Measurements from ENCODE around the gene PPP1R1B. TPM values are rescaled to one million over a fixed set of nuclear protein-coding genes. Genes with fewer than 3 reads are reported as not detected.

The PPP1R1B gene
- total and polyA plus RNA-seq, 9 of the 15 experiments (the other 6 are each of a cell fraction or from before 2014, with no cell fraction given), result 0.07 to 0.18 (median 0.10) TPM; not detected in 4

DNA sequence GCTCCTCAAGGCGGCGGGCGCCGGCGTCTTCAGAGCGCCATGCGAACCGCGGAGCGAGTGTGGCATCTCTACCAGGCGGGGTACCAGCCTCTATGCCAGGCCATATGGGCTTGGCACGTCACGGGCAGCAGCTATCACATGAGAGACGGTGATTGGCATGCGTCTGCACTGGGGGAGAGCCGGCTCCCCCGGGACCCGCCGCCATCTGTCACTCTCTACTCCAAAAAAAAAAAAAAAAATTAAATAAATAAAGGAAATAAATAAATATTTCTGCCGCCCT lies 19.0 kb upstream of the PPP1R1B start, which contains the start of gene NEUROD2:
NEUROD2 (minus strand) TSS at position 70 of the 280 bp plus-strand sequence. CDS start 1,321 bp downstream, outside the sequence.
- H3K4me3 ChIP-seq, result no peak within 1 kb of the TSS
- intact Hi-C loops (cut with micrococcal nuclease), result no loop called here
- peaks cover 23 to 38% of the 10 kb centered on the region in 2 experiments for H3K27me3 ChIP-seq (ENCODE audit: control insufficient read depth in 2 of 2, insufficient read depth in 2 of 2, low read length in 2 of 2)
- no peak for TF ChIP-seq SMARCA5 (IDR thresholded peaks at IDR 0.05)
- no peak for TF ChIP-seq ZNF436 (CRISPR knock-in tag; IDR thresholded peaks at IDR 0.05)
- no peak for TF ChIP-seq SREBF1 (IDR thresholded peaks at IDR 0.05; ENCODE audit: borderline replicate concordance, low read depth, low read length)
- TF ChIP-seq, protein P1, sequence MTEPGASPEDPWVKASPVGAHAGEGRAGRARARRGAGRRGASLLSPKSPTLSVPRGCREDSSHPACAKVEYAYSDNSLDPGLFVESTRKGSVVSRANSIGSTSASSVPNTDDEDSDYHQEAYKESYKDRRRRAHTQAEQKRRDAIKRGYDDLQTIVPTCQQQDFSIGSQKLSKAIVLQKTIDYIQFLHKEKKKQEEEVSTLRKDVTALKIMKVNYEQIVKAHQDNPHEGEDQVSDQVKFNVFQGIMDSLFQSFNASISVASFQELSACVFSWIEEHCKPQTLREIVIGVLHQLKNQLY (CRISPR knock-in tag; conservative IDR thresholded peaks at IDR 0.05), result no peak
- TF ChIP-seq, protein P2, sequence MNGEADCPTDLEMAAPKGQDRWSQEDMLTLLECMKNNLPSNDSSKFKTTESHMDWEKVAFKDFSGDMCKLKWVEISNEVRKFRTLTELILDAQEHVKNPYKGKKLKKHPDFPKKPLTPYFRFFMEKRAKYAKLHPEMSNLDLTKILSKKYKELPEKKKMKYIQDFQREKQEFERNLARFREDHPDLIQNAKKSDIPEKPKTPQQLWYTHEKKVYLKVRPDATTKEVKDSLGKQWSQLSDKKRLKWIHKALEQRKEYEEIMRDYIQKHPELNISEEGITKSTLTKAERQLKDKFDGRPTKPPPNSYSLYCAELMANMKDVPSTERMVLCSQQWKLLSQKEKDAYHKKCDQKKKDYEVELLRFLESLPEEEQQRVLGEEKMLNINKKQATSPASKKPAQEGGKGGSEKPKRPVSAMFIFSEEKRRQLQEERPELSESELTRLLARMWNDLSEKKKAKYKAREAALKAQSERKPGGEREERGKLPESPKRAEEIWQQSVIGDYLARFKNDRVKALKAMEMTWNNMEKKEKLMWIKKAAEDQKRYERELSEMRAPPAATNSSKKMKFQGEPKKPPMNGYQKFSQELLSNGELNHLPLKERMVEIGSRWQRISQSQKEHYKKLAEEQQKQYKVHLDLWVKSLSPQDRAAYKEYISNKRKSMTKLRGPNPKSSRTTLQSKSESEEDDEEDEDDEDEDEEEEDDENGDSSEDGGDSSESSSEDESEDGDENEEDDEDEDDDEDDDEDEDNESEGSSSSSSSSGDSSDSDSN (IDR thresholded peaks at IDR 0.05; ENCODE audit: borderline replicate concordance in 1 of 2, low read depth in 2 of 2, low read length in 2 of 2), result no peak
- TF ChIP-seq GTF2E2 (tag; IDR thresholded peaks at IDR 0.05), result no peak
- TF ChIP-seq, protein P3, sequence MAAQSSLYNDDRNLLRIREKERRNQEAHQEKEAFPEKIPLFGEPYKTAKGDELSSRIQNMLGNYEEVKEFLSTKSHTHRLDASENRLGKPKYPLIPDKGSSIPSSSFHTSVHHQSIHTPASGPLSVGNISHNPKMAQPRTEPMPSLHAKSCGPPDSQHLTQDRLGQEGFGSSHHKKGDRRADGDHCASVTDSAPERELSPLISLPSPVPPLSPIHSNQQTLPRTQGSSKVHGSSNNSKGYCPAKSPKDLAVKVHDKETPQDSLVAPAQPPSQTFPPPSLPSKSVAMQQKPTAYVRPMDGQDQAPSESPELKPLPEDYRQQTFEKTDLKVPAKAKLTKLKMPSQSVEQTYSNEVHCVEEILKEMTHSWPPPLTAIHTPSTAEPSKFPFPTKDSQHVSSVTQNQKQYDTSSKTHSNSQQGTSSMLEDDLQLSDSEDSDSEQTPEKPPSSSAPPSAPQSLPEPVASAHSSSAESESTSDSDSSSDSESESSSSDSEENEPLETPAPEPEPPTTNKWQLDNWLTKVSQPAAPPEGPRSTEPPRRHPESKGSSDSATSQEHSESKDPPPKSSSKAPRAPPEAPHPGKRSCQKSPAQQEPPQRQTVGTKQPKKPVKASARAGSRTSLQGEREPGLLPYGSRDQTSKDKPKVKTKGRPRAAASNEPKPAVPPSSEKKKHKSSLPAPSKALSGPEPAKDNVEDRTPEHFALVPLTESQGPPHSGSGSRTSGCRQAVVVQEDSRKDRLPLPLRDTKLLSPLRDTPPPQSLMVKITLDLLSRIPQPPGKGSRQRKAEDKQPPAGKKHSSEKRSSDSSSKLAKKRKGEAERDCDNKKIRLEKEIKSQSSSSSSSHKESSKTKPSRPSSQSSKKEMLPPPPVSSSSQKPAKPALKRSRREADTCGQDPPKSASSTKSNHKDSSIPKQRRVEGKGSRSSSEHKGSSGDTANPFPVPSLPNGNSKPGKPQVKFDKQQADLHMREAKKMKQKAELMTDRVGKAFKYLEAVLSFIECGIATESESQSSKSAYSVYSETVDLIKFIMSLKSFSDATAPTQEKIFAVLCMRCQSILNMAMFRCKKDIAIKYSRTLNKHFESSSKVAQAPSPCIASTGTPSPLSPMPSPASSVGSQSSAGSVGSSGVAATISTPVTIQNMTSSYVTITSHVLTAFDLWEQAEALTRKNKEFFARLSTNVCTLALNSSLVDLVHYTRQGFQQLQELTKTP (IDR thresholded peaks at IDR 0.05; ENCODE audit: low read depth in 1 of 2, partially characterized antibody in 2 of 2), result no peak
- no peak for TF ChIP-seq TGIF2 (CRISPR knock-in tag; IDR thresholded peaks at IDR 0.05)
- TF ChIP-seq, protein P4, sequence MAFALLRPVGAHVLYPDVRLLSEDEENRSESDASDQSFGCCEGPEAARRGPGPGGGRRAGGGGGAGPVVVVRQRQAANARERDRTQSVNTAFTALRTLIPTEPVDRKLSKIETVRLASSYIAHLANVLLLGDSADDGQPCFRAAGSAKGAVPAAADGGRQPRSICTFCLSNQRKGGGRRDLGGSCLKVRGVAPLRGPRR (CRISPR knock-in tag; IDR thresholded peaks at IDR 0.05), result no peak
- no peak for TF ChIP-seq TBP (optimal IDR thresholded peaks at IDR 0.05; ENCODE audit: low read depth, low read length)
- TF ChIP-seq HDAC3 (IDR thresholded peaks at IDR 0.05; ENCODE audit: borderline replicate concordance, partially characterized antibody), result no peak
- TF ChIP-seq NCOA2 (IDR thresholded peaks at IDR 0.05; ENCODE audit: partially characterized antibody in 2 of 2), result no peak
- no peak for TF ChIP-seq FOS (IDR thresholded peaks at IDR 0.05; ENCODE audit: extremely low read depth, insufficient read length)

More for the DNA sequence above, 19.0 kb upstream of the PPP1R1B start, which contains the start of gene NEUROD2:
- no peak for ATAC-seq
- no peak within 1 kb of the TSS for H3K27ac ChIP-seq (ENCODE audit: extremely low read depth, low read depth, low read length)
- no peaks in the 10 kb centered on the region for H3K9me3 ChIP-seq (replicated peaks; ENCODE audit: control insufficient read depth, insufficient read depth, low read depth, low read length)
- POLR2A ChIA-PET, result interaction anchor here (0.6 kb wide), 1 partner anchor 87 kb away, joined by 3 read pairs; no protein-coding TSS in a partner anchor
- no TSS peak for BruUV-seq (replicated peaks)
- no peak within 1 kb of the TSS for H3K9ac ChIP-seq (ENCODE audit: insufficient read depth in 1 of 2, low read depth in 2 of 2, low read length in 2 of 2)
- no peaks in the 10 kb centered on the region for H3K79me2 ChIP-seq (ENCODE audit: control insufficient read depth, insufficient read depth, low read length)
- peaks cover 4 to 52% of the 10 kb centered on the region in 2 experiments; a peak in 3 of 5 replicates for H3K4me1 ChIP-seq (replicated peaks in 1 of 2; ENCODE audit: control insufficient read depth in 2 of 2, insufficient read depth in 2 of 2, low read length in 2 of 2)
- 0 out of 2 replicates have a peak, but pooled peaks cover 9% of the 10 kb centered on the region for H4K20me1 ChIP-seq (replicated peaks; ENCODE audit: control insufficient read depth, insufficient read depth, low read length)
- 51% methylated on average over 13 of the region's 20 CpGs for WGBS (ENCODE audit: insufficient coverage, low coverage, missing lambda C conversion rate)
- FAIRE-seq, result no peak
- CTCF ChIA-PET (ENCODE audit: low intra/inter-chr PET ratio), result no interaction called here
- H3K4me2 ChIP-seq (ENCODE audit: insufficient read depth, low read length), result no peak within 1 kb of the TSS
- H3K9me1 ChIP-seq (ENCODE audit: control insufficient read depth, insufficient read depth, low read length), result no peaks in the 10 kb centered on the region
- in situ Hi-C loops (cut with MboI), result no loop called here
- no peaks in the 10 kb centered on the region for H3K36me3 ChIP-seq (ENCODE audit: control insufficient read depth, insufficient read depth, low read length)
- no peak for DNase-seq (ENCODE audit: extremely low read depth in 1 of 4, low spot score in 3 of 4)
- no peak within 1 kb of the TSS for H2AFZ ChIP-seq (ENCODE audit: low read depth, low read length)
